AG04449 (cell line): ENCODE measurements around the gene FAM98C.
"Not testable (repeated sequence)": the region's sequence is repeated elsewhere in the genome, so short reads cannot be mapped to it uniquely, and the experiment has no call there.

ENCODE experiments used
- CTCF ChIA-PET: fragments of 350-600 bp; formaldehyde crosslinking; extraction: SDS; loops from one replicate; lab custom pipeline; 2021; ENCODE audit warnings: antibody characterized with exemption; lab: Yijun Ruan, JAX
- POLR2A ChIA-PET: fragments of 400-600, 350-600 bp; formaldehyde crosslinking; extraction: SDS; loops from one replicate; lab custom pipeline; 2020; ENCODE audit warnings: antibody characterized with exemption, inconsistent platforms; lab: Yijun Ruan, JAX
- DNase-seq: peaks from one replicate; pipeline ENCODE4 v3.0.0-alpha.2; 2010; ENCODE audit warnings: low read depth, low spot score
- H3K4me3 ChIP-seq: 2 replicates; pipeline ENCODE4 v1.5.1; 2011; ENCODE audit warnings: low read depth, mild to moderate bottlenecking, control low read depth, low read length
- TF ChIP-seq, protein P1 (sequence below): IDR thresholded peaks from one replicate; pipeline ENCODE4 v1.5.1; 2011; ENCODE audit warnings: mild to moderate bottlenecking, moderate library complexity, low read length, control low read depth, inconsistent platforms; ENCODE audit not compliant: insufficient read depth; ENCODE audit errors: missing control alignments

Gene FAM98C

DNA sequence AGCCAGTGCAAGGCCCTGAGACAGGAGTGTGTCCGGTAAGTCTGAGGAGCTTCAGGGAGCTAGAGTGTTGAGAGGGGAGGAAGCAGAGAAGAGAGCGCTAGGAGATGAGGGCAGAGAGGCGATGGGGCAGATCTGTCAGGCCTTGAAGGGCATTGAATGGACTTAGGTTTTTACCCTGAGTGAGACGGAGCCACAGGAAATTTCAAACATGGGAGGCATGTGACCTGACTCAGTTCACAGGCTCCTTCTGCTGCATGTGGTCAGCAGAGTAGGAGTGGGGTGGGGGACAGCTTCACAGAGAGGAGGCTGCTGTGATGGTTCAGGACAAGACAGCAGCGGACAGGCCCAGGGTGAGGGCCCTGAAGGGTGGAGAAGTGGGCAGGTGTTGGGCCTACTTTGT is 2.5 kb upstream of the FAM98C start:
- TF ChIP-seq, protein P1, sequence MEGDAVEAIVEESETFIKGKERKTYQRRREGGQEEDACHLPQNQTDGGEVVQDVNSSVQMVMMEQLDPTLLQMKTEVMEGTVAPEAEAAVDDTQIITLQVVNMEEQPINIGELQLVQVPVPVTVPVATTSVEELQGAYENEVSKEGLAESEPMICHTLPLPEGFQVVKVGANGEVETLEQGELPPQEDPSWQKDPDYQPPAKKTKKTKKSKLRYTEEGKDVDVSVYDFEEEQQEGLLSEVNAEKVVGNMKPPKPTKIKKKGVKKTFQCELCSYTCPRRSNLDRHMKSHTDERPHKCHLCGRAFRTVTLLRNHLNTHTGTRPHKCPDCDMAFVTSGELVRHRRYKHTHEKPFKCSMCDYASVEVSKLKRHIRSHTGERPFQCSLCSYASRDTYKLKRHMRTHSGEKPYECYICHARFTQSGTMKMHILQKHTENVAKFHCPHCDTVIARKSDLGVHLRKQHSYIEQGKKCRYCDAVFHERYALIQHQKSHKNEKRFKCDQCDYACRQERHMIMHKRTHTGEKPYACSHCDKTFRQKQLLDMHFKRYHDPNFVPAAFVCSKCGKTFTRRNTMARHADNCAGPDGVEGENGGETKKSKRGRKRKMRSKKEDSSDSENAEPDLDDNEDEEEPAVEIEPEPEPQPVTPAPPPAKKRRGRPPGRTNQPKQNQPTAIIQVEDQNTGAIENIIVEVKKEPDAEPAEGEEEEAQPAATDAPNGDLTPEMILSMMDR, result no peak
- DNase-seq, result no peak
- ChIA-PET CTCF (interaction anchor here (0.9 to 1.7 kb wide), 5 partner anchors 11 to 166 kb away, joined by 3 to 4 read pairs (median 3); partner anchors contain the start of genes GGN and SPRED3), POLR2A (no interaction called here)
- H3K4me3 ChIP-seq, result no peak overlapping the region

DNA sequence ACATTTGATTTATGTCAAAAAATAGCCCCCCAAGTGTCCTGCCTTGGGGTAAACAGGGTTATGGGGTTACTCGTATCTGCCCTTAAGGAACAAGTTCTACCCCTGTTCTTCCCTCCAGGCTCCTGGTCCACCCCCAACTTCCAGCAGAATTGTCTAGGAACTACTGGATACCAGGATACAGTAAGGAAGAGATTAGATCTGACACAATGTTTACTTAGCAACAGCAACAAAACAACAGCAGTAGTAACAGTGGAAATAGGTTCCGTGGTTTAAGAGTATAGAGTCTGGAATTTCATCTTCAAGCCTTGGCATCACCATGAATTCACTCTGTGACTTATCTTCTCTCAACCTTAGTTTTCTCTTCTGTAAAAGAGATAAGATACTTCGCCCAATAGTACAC is 1.7 kb upstream of the FAM98C start:
- no peak overlapping the region for H3K4me3 ChIP-seq
- ChIA-PET CTCF (interaction anchor here (1.1 kb wide), 1 partner anchor 13 kb away, joined by 3 read pairs; the partner anchor contains the start of genes GGN and SPRED3), POLR2A (no interaction called here)
- no peak for DNase-seq
- TF ChIP-seq, protein P1, result no peak

DNA sequence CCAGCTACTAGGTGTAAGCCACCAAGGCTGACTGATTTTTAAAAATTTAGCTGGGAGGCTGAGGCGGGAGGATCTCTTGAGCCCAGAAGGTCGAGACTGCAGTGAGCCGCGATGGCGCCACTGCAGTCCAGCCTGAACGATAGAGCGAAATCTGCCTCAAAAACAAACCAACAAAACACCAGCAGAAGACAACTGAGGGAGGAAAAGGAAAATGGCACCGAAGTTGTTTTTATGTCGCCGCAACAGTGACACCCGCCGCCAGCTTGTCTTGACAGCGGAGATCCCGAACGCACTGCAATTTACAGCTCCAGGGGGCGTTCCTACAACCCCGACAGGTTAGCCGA is 298 bp upstream of the FAM98C start:
- no peak for DNase-seq
- TF ChIP-seq, protein P1, result no peak
- peak overlapping the region; percentile 58 for H3K4me3 ChIP-seq
- CTCF ChIA-PET, result interaction anchor here (0.6 to 6.9 kb wide), 46 partner anchors 9 to 730 kb away, joined by 3 to 112 read pairs (median 4); partner anchors contain the start of genes EIF3K, GGN, MAP4K1 and MRPS12
- POLR2A ChIA-PET, result interaction anchor here (0.8 to 1.5 kb wide), 8 partner anchors 9 to 245 kb away, joined by 3 to 7 read pairs (median 4); partner anchors contain the start of genes ACTN4, EIF3K and PSMD8

DNA sequence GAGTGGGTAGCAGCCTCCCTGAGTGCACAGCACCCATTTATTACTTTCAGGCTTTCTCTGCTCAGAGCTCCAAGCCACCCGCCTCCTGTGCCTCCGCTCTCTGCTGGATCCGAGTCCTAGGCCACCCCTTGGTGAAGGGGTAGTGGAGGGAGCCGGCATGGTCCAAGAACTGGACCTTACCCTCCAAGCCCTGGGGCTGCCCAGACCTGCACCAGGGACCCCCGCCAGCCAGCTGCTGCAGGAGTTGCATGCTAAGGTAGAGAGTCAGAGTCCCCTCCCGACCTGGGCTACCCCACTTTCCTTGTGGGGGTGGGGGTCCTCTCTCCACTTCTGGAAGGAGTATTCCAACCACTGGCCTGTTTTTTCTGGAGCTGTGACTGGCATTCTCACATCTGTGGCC is 2.0 kb downstream of the FAM98C start:
- ChIA-PET CTCF (interaction anchor here (0.6 to 6.9 kb wide), 8 partner anchors 11 to 527 kb away, joined by 3 to 112 read pairs (median 17); partner anchors contain the start of genes MRPS12 and SARS2), POLR2A (no interaction called here)
- DNase-seq, result no peak

DNA sequence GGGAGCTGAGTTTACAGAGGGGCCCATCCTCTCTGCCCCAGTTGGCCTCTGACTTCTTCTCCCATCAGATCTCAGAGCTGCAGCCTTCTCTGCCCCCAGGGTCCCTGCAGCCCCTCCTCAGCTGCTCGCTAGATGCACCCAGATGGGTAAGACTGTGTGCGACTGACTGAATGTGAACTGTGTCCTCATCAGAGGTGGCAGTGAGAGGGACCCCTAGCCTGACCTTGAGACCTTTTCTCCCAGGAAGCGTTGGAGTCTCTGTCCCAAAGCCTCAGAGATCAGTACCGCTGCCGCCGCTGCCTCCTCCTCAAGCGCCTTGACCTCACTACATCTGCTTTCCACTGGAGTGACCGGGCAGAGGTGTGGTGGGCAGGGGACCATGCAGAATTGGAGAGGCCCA is 2.4 kb downstream of the FAM98C start:
- CTCF ChIA-PET, result interaction anchor here (0.6 to 6.9 kb wide), 5 partner anchors 11 to 526 kb away, joined by 3 to 112 read pairs (median 50); partner anchors contain the start of genes MRPS12 and SARS2
- POLR2A ChIA-PET, result no interaction called here
- no peak overlapping the region for H3K4me3 ChIP-seq
- DNase-seq, result no peak
- TF ChIP-seq, protein P1, result no peak

More for the DNA sequence above, 2.0 kb downstream of the FAM98C start:
- no peak overlapping the region for H3K4me3 ChIP-seq
- TF ChIP-seq, protein P1, result no peak

DNA sequence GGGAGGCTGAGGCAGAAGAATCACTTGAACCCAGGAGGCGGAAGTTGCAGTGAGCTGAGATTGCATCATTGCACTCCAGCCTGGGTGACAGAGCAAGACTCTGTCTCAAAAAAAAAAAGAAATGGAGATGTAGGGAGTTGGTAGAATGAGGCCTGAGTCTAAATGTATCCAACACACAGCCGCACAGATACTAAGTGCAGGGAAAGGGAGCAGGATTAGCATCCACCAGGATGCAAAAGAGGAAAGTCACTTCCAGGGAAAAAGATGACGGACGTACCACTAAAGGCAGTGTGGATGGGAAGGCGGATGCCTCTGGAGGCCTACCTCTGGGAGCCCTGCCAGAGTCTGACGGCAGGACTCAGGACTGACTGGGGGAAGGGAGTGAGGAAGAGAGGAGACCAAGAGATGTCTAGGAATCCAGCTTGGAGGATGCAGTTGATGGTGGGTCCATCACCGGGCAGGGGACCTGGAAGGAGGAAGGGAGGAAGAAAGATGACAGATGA is 6.8 kb downstream of the FAM98C start:
- ChIA-PET CTCF (no interaction called here), POLR2A (no interaction called here)
- no peak for DNase-seq
- TF ChIP-seq, protein P1, result no peak
- H3K4me3 ChIP-seq, result no peak overlapping the region

DNA sequence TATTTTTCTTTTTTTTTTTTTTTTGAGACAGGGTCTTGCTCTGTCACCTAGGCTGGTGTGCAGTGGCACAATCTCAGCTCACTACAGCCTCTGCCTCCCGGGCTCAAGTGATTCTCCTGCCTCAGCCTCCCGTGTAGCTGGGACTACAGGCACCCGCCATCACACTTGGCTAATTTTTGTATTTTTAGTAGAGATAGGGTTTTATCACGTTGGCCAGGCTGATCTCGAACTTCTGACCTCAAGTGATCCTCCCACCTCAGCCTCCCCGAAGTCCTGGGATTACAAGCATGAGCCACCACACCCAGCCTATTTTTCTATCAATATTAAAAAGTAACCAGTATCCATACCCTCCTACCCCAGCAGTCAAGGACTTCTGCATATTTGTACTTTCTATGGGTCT is 7.5 kb downstream of the FAM98C start:
- POLR2A ChIA-PET, result interaction anchor here (0.5 kb wide), 1 partner anchor 217 kb away, joined by 5 read pairs; no protein-coding TSS in a partner anchor

More for the DNA sequence above, 7.5 kb downstream of the FAM98C start:
- CTCF ChIA-PET, result interaction anchor here (3.7 kb wide), 1 partner anchor 7 kb away, joined by 27 read pairs; the partner anchor contains the start of gene FAM98C
- H3K4me3 ChIP-seq, DNase-seq: not testable (repeated sequence)
